ENCODE measurements around the gene TBC1D10A. TPM values are rescaled to one million over a fixed set of nuclear protein-coding genes. Genes with fewer than 3 reads are reported as not detected.

TBC1D10A gene
- polyA plus RNA-seq, 1 donor (not counting 4 experiments of a cell fraction or from before 2014, with no cell fraction given) = 17.8 TPM

- H3K27ac ChIP-seq (ENCODE audit: control insufficient read depth, insufficient read depth, low read length) = no peak overlapping the region
- H2AFZ ChIP-seq (ENCODE audit: control insufficient read depth, low read length) = no peak overlapping the region
- H3K27me3 ChIP-seq (ENCODE audit: control insufficient read depth, extremely low read depth, insufficient read depth, low read length) = no peaks in the 10 kb centered on the region
- no peak overlapping the region for H3K9ac ChIP-seq (ENCODE audit: control insufficient read depth, extremely low read depth, insufficient read depth, low read length)
- no peaks in the 10 kb centered on the region for H3K79me2 ChIP-seq (ENCODE audit: control insufficient read depth, insufficient read depth, low read length)
- H3K4me2 ChIP-seq (ENCODE audit: control insufficient read depth, extremely low read depth, insufficient read depth, low read depth, low read length) = no peak overlapping the region
- peaks cover 42 to 57% of the 10 kb centered on the region in 2 experiments for H3K36me3 ChIP-seq (ENCODE audit: control insufficient read depth in 2 of 2, extremely low read depth in 1 of 2, insufficient read depth in 2 of 2, low read length in 2 of 2)
- H3K4me1 ChIP-seq (ENCODE audit: control insufficient read depth, extremely low read depth, insufficient read depth, low read length) = peaks cover 3% of the 10 kb centered on the region
- no peaks in the 10 kb centered on the region for H3K9me1 ChIP-seq (ENCODE audit: control insufficient read depth, extremely low read depth, insufficient read depth, low read length)
- H3K9me3 ChIP-seq (ENCODE audit: control insufficient read depth, low read depth, low read length) = no peaks in the 10 kb centered on the region
- dilution Hi-C loops (cut with MboI; ENCODE audit: extremely low pct_ligation_motif_present, low sequenced_read_pairs) = no loop called here
- TF ChIP-seq, protein P1, sequence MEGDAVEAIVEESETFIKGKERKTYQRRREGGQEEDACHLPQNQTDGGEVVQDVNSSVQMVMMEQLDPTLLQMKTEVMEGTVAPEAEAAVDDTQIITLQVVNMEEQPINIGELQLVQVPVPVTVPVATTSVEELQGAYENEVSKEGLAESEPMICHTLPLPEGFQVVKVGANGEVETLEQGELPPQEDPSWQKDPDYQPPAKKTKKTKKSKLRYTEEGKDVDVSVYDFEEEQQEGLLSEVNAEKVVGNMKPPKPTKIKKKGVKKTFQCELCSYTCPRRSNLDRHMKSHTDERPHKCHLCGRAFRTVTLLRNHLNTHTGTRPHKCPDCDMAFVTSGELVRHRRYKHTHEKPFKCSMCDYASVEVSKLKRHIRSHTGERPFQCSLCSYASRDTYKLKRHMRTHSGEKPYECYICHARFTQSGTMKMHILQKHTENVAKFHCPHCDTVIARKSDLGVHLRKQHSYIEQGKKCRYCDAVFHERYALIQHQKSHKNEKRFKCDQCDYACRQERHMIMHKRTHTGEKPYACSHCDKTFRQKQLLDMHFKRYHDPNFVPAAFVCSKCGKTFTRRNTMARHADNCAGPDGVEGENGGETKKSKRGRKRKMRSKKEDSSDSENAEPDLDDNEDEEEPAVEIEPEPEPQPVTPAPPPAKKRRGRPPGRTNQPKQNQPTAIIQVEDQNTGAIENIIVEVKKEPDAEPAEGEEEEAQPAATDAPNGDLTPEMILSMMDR (optimal IDR thresholded peaks at IDR 0.05 in 1 of 3, IDR thresholded peaks at IDR 0.05 in 1 of 3, conservative IDR thresholded peaks at IDR 0.05 in 1 of 3; ENCODE audit: extremely low read depth in 1 of 3, insufficient read depth in 2 of 3, low read length in 3 of 3) = no peak
- TF ChIP-seq EZH2 (IDR thresholded peaks at IDR 0.05; ENCODE audit: low read length) = no peak
- FAIRE-seq (no peak), DNase-seq (ENCODE audit: low read depth, low spot score) (no peak)
- H3K4me3 ChIP-seq (ENCODE audit: control insufficient read depth in 2 of 3, extremely low read depth in 1 of 3, insufficient read depth in 2 of 3, low read depth in 1 of 3, low read length in 3 of 3) = no peak overlapping the region
- H4K20me1 ChIP-seq (ENCODE audit: control insufficient read depth, extremely low read depth, insufficient read depth, low read length) = no peaks in the 10 kb centered on the region
Observed at GRCh38 chr22:30334646-30335045, 7.9 kb upstream of the TBC1D10A start.

- H4K20me1 ChIP-seq (ENCODE audit: control insufficient read depth, extremely low read depth, insufficient read depth, low read length) = no peaks in the 10 kb centered on the region
- H3K9me3 ChIP-seq (ENCODE audit: control insufficient read depth, low read depth, low read length) = no peaks in the 10 kb centered on the region
- no peak overlapping the region for H2AFZ ChIP-seq (ENCODE audit: control insufficient read depth, low read length)
- DNase-seq (ENCODE audit: low read depth, low spot score) (no peak), FAIRE-seq (no peak)
- H3K4me3 ChIP-seq (ENCODE audit: control insufficient read depth in 2 of 3, extremely low read depth in 1 of 3, insufficient read depth in 2 of 3, low read depth in 1 of 3, low read length in 3 of 3) = no peak overlapping the region
- peaks cover 3% of the 10 kb centered on the region for H3K4me1 ChIP-seq (ENCODE audit: control insufficient read depth, extremely low read depth, insufficient read depth, low read length)
- peaks cover 36 to 52% of the 10 kb centered on the region in 2 experiments for H3K36me3 ChIP-seq (ENCODE audit: control insufficient read depth in 2 of 2, extremely low read depth in 1 of 2, insufficient read depth in 2 of 2, low read length in 2 of 2)
- dilution Hi-C loops (cut with MboI; ENCODE audit: extremely low pct_ligation_motif_present, low sequenced_read_pairs) = no loop called here
- H3K4me2 ChIP-seq (ENCODE audit: control insufficient read depth, extremely low read depth, insufficient read depth, low read depth, low read length) = no peak overlapping the region
- no peaks in the 10 kb centered on the region for H3K79me2 ChIP-seq (ENCODE audit: control insufficient read depth, insufficient read depth, low read length)
- H3K27ac ChIP-seq (ENCODE audit: control insufficient read depth, insufficient read depth, low read length) = no peak overlapping the region
- H3K27me3 ChIP-seq (ENCODE audit: control insufficient read depth, extremely low read depth, insufficient read depth, low read length) = no peaks in the 10 kb centered on the region
- TF ChIP-seq, protein P1 (optimal IDR thresholded peaks at IDR 0.05 in 1 of 3, IDR thresholded peaks at IDR 0.05 in 1 of 3, conservative IDR thresholded peaks at IDR 0.05 in 1 of 3; ENCODE audit: extremely low read depth in 1 of 3, insufficient read depth in 2 of 3, low read length in 3 of 3) = no peak
- no peak for TF ChIP-seq EZH2 (IDR thresholded peaks at IDR 0.05; ENCODE audit: low read length)
- no peaks in the 10 kb centered on the region for H3K9me1 ChIP-seq (ENCODE audit: control insufficient read depth, extremely low read depth, insufficient read depth, low read length)
- H3K9ac ChIP-seq (ENCODE audit: control insufficient read depth, extremely low read depth, insufficient read depth, low read length) = no peak overlapping the region
Observed at GRCh38 chr22:30333707-30334087, 7.0 kb upstream of the TBC1D10A start.

Data from keratinocyte (primary cell).